ENCODE results near the gene ISLR.

ISLR gene, protein sequence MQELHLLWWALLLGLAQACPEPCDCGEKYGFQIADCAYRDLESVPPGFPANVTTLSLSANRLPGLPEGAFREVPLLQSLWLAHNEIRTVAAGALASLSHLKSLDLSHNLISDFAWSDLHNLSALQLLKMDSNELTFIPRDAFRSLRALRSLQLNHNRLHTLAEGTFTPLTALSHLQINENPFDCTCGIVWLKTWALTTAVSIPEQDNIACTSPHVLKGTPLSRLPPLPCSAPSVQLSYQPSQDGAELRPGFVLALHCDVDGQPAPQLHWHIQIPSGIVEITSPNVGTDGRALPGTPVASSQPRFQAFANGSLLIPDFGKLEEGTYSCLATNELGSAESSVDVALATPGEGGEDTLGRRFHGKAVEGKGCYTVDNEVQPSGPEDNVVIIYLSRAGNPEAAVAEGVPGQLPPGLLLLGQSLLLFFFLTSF

DNA sequence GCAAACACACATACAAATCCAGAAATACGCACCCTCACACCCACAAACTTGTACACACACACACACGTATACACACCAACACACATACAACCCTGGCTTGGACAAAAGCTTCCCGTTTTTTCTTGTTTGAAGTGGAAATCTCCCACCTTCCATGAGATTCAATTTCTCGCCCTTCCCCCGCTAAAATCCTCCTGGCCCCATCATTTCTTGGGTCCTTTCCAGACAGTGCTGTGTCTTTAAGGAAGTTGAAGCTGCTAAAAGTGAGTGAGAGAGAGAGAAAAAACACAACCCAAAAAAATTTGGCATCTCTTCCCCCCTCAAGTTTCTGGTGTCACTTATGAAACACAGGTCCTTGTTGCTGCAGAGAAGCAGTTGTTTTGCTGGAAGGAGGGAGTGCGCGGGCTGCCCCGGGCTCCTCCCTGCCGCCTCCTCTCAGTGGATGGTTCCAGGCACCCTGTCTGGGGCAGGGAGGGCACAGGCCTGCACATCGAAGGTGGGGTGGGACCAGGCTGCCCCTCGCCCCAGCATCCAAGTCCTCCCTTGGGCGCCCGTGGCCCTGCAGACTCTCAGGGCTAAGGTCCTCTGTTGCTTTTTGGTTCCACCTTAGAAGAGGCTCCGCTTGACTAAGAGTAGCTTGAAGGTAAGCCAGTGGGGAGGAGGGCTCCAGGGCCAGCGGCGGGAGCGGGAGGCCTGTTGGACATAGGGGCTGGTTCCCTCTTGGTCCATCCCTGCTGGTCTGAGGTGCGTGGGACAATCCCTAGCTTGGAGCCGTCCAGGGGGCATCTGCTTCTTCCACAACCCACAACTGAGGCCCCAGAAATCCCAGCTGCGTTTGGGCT, at the start of gene ISLR:
Gene ISLR, plus strand, starts transcription at position 331 of the 839 bp plus-strand sequence. CDS start 1,149 bp downstream, outside the sequence.
- DNase-seq (ENCODE audit: low spot score) = no peak

DNA sequence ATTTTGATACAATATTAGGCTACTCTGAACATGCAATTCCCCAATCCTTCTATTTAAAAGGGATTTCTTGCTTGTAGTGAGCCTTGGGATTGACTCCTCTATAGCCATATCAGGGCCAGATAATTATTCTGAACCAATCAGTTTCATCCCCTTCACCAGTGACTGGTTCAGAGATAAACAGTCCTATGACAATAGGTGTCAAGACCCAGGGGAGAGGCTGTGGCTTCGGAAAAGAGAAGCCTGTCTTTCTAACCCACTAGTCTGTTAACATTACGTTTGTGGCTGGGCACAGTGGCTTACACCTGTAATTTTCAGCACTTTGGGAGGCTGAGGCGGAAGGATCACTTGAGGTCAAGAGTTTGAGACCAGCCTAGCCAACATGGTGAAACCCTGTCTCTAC, 49.3 kb upstream of the ISLR start:
- no peak for DNase-seq (ENCODE audit: low spot score)

DNA sequence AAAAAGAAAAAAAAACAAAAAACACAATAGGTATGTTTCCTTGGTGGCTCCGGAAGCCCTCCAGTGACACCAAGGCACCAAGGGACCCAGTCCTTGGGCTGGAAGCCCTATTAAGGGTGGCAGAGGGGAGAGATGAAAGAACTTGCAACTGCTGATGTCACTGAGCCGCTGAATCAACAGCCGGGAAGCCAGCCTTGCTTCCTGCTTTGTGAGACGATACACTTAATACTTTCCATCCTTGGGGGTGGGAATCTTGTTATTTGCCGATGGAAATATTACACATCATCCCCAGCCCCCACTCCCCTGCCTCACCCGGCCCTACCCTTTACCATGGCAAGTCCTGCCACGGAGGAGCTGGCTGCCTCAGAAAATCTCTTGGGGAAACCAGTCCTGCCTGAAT, 48.8 kb upstream of the ISLR start:
- no peak for DNase-seq (ENCODE audit: low spot score)

DNA sequence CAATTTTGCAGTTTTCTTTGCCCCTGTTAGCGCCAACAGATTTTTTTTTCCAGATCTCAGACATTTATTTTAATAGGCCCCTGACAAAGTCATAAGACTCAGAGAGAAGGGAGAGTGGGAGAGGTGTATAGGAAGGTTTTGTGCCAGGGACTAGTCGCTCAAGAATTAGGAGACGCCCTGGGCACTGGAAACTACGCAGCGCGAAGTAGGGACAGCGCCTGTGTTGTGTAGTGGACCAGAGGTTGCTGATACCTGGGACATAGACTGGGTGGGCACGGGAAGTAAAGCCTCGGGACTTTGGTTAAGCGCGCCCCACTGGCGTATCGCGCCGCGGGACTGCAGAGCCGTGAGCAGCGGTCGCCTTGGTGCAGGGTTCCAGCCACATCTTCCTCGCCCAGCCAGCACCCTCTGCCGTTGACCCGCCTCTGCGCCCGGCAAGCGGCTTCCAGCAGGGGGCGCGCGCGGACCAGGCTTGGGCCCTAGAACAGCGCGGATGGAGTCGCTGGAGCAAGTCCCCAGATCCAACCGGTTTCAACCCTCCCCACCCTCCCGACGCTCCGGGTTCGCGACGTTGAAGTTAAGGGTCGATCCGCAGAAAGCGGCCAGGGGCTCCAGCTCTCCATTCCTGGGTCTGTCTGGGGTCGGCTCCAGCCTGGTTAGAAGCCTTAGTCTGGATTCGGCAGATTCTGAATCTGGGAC, 46.1 kb upstream of the ISLR start:
- DNase-seq (ENCODE audit: low spot score) = peak; percentile 84

DNA sequence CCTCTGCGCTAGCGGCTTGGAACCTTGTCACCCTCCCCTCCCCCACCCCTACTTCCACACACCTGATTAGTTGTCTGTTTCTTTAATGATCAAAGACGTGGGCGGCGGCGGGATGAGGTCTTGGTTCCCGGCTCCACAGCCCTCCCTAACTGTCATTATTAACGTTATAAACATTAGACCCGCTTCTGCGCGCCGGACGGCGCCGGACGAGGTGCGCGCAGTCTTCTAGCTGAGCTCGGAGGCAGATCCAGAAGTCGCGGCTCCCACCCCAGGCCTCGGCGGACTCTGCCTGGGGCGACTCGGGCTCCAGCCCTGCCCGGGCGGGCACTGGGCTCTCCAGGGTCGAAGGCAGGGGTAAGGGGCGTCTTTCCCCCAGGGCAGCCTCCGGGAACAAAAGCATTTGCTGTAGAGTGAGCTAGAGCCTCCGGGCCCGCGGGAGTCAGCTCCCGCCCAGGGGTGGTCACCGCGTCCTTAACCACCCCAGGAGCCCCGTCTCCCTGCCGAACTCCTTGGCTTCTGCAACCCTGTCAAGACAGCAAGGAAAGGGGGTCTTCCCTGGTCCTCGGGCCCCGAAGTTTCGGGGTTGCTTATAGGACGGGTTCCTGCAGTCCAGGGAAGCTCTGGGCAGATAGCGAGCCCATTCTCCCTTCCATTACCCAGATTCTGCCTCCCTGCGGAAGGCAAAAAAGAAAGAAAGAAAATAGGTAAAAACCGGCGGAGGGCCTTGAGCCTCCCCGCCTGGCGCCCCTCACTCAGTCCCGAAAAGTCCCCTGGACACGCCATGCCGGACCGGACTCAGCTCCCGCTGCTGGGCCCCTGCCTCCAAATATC, 45.3 kb upstream of the ISLR start:
- no peak for DNase-seq (ENCODE audit: low spot score)

DNA sequence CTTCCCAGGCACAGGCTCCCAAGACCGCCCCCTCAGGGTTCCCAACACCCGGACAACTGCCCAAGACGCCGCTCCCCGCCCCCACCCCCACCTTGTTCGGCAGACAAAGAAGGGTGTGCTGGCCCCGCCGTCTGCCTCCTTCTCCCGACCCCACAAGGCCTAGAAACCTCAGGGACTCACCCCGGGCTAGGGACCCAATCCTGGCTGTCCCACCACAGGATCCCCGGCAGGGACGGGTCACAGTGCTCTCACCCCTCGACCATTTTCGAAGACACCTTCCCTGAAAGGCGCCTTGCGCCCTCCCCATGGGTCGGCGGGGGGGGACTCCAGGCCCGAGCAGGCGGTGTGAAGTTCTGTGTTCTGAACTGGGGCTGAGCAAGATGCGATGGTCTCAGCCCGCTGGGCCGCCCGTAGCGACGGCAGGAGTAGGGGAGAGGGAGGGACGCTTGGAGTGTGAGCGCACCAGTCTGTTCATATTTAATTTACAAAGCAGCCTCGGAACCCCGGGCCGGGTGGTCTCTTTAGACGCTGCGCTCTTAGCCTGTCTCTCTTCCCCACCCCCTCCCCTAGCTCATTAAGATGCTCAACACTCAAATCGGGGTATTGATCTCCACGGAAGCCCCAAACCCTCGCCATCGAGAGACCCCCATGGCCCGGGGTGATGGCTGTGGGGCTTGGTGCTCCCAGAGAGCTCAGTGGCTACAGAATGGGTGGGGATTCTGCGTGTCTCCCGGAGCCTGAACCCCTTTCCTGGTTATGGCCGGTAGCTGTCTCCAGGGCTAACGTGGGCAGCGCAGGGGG, 44.5 kb upstream of the ISLR start:
- no peak for DNase-seq (ENCODE audit: low spot score)

DNA sequence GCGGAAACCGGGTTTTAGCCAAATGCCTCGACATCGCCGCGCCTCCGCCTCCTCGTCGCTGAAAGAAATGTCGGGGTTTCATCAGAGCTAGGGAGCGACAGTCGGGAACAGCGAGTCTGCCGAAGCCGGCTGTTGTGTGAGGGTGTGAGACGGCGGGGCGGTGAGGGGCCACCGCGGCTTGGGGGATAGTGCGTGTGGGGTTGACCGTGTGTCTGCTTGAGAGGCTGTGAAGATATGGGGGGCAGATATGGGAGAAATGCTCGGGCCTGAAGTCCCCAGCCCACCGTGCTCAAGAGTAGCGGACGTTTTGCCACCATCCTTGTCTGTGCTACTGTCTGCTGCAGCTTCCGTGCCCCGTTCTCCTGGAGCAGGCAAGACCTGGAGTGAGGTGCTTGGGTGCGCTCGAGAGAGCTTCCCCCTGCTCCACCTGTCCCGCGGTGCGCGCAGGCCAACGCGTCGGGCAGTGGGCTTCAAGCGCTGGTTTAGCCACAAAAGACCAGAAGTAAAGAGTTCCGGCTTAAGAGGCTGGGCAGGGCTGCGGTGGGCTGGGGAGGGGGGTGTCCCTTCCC, 43.8 kb upstream of the ISLR start:
- no peak for DNase-seq (ENCODE audit: low spot score)

DNA sequence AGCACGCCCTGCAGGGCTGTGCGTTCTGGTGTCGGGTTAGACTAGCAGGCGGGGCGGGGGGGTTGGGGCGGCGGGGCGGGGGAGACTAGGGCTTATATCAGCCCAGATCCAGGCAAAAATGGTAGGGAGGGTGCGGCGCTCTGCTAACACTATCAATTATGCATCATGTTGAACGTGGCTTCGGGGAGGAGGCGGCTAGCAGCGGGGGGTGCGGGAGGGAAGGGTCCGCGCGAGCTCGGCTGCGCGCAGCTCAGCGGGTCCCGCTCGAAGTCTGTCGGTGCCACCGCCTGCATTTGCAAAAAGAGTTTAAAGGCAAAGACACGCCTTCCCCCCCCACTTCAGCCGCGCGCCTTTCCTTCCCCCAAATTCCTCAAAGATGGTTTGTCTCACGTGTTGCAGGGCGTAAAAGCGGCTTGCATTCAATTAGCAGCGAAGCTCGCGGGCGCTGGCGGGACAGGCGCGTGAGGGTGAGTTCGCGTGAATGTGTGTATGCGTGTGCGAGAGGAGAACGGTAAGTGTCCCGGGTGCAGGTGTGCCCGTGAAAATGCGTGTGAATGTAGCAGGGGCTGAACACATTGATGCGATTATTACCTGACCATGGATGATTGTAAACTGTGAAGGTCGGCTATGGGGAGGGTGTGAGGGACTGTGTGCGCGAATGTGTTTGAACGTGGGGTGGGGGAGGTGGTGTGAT, 43.2 kb upstream of the ISLR start, which contains the start of gene ISLR2:
Gene ISLR2, plus strand, starts transcription at position 432 of the 694 bp plus-strand sequence. CDS start 2,169 bp downstream, outside the sequence.
- no peak for DNase-seq (ENCODE audit: low spot score)

DNA sequence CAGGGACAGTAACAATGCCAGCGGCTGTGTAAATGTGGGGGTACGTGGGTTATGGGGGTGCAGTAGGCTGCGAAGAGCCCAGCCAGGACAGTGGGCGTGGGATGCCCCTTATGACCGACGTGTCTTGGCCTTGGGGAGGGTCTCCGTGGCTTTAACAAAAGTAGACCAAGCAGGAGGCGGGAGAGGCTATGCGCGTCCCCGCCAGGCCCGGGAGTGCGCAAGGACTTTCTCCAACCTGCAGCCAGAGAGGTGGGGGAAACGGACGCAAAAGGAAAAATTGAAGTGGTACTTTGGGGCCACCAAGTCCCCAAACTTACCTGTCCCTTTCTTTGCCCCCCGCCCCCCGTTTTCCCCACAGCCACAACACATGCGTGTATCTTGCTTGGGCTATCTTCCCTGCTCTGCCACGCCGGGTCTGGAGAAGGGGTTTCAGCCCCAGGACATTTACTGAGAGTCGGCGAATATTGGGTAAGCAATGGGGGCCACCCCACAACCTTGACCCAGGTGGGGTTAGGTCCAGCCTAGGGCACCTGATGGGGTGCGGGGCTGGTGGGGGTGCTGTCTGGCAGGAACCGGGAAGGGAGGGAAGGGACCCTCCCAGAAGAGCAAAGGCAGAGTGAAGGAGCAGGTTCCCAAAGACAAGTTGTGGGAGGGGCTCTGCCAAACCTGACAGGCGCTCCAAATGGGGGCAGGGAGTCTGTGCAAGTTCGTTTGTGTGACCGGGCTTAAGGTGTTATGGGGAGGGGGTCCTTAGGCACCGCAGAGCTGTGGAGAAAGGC, 42.5 kb upstream of the ISLR start:
- no peak for DNase-seq (ENCODE audit: low spot score)

DNA sequence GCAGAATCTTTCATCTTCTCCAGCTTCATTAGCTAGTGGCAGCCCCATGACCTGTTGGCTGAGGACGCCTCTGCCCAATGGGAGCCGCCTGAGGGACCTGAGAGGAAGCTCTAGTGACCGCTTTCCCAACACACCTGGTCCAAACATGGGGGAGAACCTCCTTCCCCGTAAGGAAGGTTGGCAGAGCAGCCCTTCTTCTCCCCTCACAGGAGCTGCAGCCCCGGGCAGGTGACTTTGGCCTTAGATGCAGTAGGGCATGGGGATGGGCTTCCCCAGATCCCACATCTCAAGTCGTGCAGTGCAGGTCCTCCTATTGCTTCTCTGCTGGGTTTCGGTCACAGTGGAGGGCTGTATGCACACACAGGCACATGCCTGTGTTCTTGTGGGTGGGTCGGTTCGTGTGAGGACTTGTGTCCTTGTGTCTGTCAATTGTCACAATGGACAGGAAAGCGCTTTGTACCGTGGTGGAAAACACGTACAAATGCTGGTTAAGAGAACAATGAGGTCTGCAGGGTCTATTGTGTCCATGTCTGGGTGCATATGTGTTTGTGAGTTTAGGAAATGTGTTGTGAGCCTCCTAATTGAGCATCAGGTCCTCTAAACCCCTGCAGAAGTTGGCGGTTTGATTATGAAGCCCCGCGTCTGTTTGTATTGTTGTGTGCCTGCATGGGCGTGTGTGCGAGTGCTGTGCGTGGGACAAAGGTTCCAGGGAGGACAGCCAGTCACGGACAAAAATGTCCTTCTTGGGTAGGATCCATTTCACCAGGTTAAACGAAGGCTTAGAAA, 41.7 kb upstream of the ISLR start:
- DNase-seq (ENCODE audit: low spot score) = no peak

DNA sequence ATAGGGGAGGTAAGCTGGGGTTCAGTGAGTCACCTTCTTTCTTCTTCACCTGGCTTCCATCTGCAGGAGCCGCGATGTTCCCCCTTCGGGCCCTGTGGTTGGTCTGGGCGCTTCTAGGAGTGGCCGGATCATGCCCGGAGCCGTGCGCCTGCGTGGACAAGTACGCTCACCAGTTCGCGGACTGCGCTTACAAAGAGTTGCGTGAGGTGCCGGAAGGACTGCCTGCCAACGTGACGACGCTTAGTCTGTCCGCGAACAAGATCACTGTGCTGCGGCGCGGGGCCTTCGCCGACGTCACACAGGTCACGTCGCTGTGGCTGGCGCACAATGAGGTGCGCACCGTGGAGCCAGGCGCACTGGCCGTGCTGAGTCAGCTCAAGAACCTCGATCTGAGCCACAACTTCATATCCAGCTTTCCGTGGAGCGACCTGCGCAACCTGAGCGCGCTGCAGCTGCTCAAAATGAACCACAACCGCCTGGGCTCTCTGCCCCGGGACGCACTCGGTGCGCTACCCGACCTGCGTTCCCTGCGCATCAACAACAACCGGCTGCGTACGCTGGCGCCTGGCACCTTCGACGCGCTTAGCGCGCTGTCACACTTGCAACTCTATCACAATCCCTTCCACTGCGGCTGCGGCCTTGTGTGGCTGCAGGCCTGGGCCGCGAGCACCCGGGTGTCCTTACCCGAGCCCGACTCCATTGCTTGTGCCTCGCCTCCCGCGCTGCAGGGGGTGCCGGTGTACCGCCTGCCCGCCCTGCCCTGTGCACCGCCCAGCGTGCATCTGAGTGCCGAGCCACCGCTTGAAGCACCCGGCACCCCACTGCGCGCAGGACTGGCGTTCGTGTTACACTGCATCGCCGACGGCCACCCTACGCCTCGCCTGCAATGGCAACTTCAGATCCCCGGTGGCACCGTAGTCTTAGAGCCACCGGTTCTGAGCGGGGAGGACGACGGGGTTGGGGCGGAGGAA, 40.5 kb upstream of the ISLR start:
- no peak for DNase-seq (ENCODE audit: low spot score)

DNA sequence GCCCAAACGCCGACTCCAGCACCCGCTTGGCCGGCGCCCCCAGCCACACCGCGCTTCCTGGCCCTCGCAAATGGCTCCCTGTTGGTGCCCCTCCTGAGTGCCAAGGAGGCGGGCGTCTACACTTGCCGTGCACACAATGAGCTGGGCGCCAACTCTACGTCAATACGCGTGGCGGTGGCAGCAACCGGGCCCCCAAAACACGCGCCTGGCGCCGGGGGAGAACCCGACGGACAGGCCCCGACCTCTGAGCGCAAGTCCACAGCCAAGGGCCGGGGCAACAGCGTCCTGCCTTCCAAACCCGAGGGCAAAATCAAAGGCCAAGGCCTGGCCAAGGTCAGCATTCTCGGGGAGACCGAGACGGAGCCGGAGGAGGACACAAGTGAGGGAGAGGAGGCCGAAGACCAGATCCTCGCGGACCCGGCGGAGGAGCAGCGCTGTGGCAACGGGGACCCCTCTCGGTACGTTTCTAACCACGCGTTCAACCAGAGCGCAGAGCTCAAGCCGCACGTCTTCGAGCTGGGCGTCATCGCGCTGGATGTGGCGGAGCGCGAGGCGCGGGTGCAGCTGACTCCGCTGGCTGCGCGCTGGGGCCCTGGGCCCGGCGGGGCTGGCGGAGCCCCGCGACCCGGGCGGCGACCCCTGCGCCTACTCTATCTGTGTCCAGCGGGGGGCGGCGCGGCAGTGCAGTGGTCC, 39.7 kb upstream of the ISLR start:
- DNase-seq (ENCODE audit: low spot score) = no peak

DNA sequence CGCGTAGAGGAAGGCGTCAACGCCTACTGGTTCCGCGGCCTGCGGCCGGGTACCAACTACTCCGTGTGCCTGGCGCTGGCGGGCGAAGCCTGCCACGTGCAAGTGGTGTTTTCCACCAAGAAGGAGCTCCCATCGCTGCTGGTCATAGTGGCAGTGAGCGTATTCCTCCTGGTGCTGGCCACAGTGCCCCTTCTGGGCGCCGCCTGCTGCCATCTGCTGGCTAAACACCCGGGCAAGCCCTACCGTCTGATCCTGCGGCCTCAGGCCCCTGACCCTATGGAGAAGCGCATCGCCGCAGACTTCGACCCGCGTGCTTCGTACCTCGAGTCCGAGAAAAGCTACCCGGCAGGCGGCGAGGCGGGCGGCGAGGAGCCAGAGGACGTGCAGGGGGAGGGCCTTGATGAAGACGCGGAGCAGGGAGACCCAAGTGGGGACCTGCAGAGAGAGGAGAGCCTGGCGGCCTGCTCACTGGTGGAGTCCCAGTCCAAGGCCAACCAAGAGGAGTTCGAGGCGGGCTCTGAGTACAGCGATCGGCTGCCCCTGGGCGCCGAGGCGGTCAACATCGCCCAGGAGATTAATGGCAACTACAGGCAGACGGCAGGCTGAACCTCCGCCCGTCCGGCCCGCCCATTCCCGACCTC, 39.0 kb upstream of the ISLR start:
- no peak for DNase-seq (ENCODE audit: low spot score)

DNA sequence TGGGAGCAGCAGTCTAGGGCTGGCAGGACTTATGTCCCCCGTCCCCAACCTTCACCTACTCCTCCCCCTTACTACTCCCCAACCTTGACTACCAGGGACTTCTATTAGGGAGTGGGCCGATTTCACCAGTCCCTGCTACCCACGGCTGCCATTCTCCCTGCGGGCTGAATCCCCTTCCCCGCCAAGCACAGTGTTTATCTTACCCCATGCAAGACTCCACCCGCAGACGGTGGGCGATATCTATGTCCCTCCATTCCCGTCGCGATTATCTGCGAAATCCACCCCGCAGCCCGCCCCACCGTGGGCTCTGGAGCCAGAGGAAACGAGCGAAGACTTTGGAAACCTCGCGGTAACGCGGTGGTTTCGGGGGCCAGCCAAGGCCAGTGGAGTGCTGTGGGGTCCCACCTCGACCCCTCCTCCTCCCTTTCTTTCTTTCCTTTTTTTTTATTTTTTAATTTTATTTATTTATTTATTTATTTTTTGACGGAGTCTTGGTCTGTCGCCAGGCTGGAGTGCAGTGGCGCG, 38.4 kb upstream of the ISLR start:
- no peak for DNase-seq (ENCODE audit: low spot score)

DNA sequence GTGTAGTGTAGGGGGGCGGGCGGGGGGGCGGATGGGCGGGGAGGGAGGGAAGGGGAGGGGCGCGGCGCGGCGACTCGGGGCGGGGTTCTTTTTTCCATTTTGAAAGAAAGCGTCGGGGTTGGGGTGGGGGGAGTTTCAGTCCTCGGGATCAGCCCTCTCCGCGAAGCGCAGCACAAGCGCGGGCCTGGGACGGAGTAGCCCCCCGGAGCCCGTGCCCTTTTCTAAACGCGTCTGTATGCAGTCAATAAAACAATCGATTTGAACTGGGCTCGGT, 37.0 kb upstream of the ISLR start:
- DNase-seq (ENCODE audit: low spot score) = no peak
